MM.1S (cell line): ENCODE results near the gene SLIT1.

ENCODE experiments used
- CTCF ChIP-seq: fragments of 300-600 bp; sonication (generic); IDR thresholded peaks from 2 replicates; pipeline ENCODE4 v1.5.1; 2016; ENCODE audit warnings: antibody characterized with exemption, low read length, mixed read lengths
- EZH2 ChIP-seq: fragments of 300-600 bp; sonication (generic); optimal IDR thresholded peaks from 2 replicates; pipeline ENCODE3; 2017; ENCODE audit warnings: low read depth, mild to moderate bottlenecking, antibody characterized with exemption, low read length, mixed read lengths

DNA sequence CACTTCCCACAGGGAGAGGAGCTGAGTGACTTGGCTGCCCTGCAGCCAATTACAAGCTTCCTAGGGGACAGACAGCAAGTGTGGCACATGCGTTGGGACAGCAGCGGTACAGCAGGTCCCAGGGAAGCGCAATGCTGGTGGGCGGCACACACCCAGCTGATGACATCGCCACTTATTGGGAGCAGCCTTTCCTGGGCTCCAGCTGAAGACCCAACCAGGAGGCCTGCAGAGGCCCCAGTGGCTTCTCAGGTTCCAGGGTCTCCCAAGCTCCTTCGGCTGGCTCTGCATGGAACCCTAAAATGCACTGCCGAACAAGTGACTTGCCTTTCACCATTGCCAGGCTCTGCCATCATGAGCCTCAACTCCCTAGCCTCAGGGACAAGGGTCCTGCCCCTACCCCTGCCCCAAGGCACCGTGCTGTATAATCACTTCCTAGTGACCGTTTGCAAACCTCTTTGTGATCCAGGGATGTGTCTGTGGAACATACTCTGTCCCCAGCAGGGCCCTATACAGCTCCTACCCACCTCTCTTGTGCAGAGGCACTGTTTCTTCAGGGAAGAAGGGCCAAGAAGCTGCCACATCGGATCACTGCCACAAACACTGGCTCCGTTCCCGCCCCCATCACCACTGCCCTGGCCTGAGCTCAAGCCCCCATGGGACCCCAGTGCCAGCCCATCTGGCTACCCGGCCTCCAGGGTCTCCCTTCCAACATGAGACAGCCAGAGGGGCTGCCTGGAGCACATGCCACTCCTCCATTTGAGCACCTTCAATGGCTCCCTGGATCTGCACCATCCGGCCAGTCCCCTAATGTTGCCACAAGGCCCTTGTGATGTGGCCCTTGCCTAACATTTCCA, 19.3 kb upstream of the SLIT1 start:
- no peak for TF ChIP-seq CTCF
- no peak for TF ChIP-seq EZH2
